Lung (tissue), 12 donors: ENCODE results near the gene RSPO4. TPM values are rescaled to one million over a fixed set of nuclear protein-coding genes. Genes with fewer than 3 reads are reported as not detected.

Source experiments
- ATAC-seq: fragments of 200-7000 bp; cut with Tn5 transposase; one replicate; pipeline ENCODE4 v1.9.1; 2020; ENCODE audit warnings: moderate number of reproducible peaks; ENCODE audit not compliant: insufficient read depth, low FRiP score
- DNase-seq, 3 donors: peaks; one replicate each; pipeline ENCODE4 v3.0.0-alpha.2; 2013 to 2017
- H3K27ac ChIP-seq, 2 donors: one replicate each; pipeline ENCODE4 v1.5.1; 2013; ENCODE audit warnings: mild to moderate bottlenecking in 2 of 2, moderate library complexity in 2 of 2, control low read depth in 1 of 2, inconsistent platforms in 1 of 2, low read depth in 1 of 2, low read length in 1 of 2
- H3K27me3 ChIP-seq, 3 donors: one replicate each; pipeline ENCODE4 v1.5.1; 2013; ENCODE audit warnings: low read length in 2 of 3; ENCODE audit not compliant: control insufficient read depth in 3 of 3, insufficient read depth in 3 of 3
- H3K36me3 ChIP-seq, 4 donors: one replicate each; pipeline ENCODE4 v1.5.1; 2013; ENCODE audit warnings: low read length in 4 of 4, mild to moderate bottlenecking in 1 of 4, moderate library complexity in 1 of 4; ENCODE audit not compliant: control insufficient read depth in 4 of 4, insufficient read depth in 4 of 4
- H3K4me1 ChIP-seq, 5 donors: one replicate each; pipeline ENCODE4 v1.5.1; 2013; ENCODE audit warnings: low read length in 5 of 5, mild to moderate bottlenecking in 2 of 5, moderate library complexity in 1 of 5; ENCODE audit not compliant: control insufficient read depth in 5 of 5, insufficient read depth in 5 of 5
- H3K4me3 ChIP-seq: one replicate; pipeline ENCODE4 v1.5.1; 2013; ENCODE audit warnings: mild to moderate bottlenecking, control low read depth, moderate library complexity
- H3K9ac ChIP-seq, 2 donors: one replicate each; pipeline ENCODE4 v1.5.1; 2013; ENCODE audit warnings: low read length in 2 of 2, control low read depth in 1 of 2; ENCODE audit not compliant: insufficient read depth in 1 of 2
- H3K9me3 ChIP-seq, 4 donors: one replicate each; pipeline ENCODE4 v1.5.1; 2013; ENCODE audit warnings: low read length in 3 of 4, mild to moderate bottlenecking in 1 of 4, moderate library complexity in 1 of 4; ENCODE audit not compliant: control insufficient read depth in 4 of 4, insufficient read depth in 3 of 4
- WGBS, 2 donors: extraction: QIAGEN DNeasy Blood & Tissue Kit; methylation state at CpG; one replicate each; pipeline ENCODE4 v1.1.7; 2013; 5-methylcytosine and 5-hydroxymethylcytosine counted together
- polyA plus RNA-seq, 2 donors: library from polyadenylated mRNA; stranded (reverse); fragments of 200-250 nt; gene quantifications; one replicate each; pipeline ENCODE4 v1.2.1, GENCODE V29; 2013
- total RNA-seq, 2 donors: library from RNA; depleted of rRNA in 1 of 2; stranded (reverse); fragments of >200 nt in 1 of 2; gene quantifications; one replicate each; pipeline ENCODE4 v1.2.1, GENCODE V29; 2014 to 2021
- TF ChIP-seq, protein P1 (sequence below): IDR thresholded peaks from 2 replicates; pipeline ENCODE4 v1.5.1; 2012; ENCODE audit warnings: mild to moderate bottlenecking; ENCODE audit errors: control extremely low read depth, extremely low read depth
- donor health status: control.
- donor health status: control.
- donor health status: Bipolar disorder and iron deficiency.
- donor health status: healthy.
- donor health status: DM: yes; HTN: yes; CAD: no.

RSPO4 gene
- total and polyA plus RNA-seq, 4 donors = 1.00 to 7.4 (median 2.5) TPM

DNA sequence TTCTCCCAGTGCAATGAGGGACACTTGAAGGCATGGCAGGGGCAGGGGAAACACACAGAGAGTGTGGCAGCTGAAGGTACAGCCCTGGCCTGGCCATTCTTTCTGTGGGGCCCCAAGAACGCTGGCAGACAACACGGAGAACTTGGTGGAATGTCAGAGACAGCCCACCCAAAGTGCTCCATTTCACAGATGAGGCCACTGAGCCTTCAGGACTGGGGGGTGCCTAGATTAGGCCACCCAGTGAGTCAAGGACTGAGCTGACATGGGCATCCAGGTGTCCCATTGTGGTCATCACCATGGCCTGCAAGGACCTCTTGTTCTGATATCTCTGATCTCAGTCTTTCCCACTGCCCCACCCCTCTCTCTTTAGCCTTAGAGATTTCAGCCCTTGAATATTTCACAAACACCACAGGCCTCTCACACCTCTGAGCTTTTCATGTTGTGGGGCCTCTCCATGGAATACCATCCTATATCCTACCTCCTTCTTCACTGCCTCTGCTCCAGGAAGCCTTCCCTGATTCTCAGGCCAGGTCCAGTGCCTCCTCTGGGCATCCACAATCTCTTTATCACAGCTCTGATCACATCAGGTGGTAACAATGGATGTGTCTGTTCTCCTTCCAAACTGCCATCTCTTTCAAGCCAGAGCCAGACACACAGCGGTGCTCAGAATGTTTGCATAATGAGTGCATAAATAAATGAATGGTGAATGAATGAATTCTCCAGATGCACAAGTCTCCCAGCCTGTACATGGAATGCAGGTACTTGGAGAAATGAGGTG is 2.0 kb upstream of the RSPO4 start:
- H3K9ac ChIP-seq = no peak overlapping the region
- ATAC-seq (no peak), DNase-seq (no peak)
- H3K4me3 ChIP-seq = no peak overlapping the region
- peaks cover 7 to 16% (median 11%) of the 10 kb centered on the region in 3 donors for H3K27me3 ChIP-seq
- no peak overlapping the region for H3K27ac ChIP-seq
- WGBS, 2 donors = 73 to 96% methylated on average over 3 of the region's 3 CpGs
- no peaks in the 10 kb centered on the region for H3K36me3 ChIP-seq
- peaks cover 0 to 5% (median 0%) of the 10 kb centered on the region in 4 donors for H3K9me3 ChIP-seq
- TF ChIP-seq, protein P1, sequence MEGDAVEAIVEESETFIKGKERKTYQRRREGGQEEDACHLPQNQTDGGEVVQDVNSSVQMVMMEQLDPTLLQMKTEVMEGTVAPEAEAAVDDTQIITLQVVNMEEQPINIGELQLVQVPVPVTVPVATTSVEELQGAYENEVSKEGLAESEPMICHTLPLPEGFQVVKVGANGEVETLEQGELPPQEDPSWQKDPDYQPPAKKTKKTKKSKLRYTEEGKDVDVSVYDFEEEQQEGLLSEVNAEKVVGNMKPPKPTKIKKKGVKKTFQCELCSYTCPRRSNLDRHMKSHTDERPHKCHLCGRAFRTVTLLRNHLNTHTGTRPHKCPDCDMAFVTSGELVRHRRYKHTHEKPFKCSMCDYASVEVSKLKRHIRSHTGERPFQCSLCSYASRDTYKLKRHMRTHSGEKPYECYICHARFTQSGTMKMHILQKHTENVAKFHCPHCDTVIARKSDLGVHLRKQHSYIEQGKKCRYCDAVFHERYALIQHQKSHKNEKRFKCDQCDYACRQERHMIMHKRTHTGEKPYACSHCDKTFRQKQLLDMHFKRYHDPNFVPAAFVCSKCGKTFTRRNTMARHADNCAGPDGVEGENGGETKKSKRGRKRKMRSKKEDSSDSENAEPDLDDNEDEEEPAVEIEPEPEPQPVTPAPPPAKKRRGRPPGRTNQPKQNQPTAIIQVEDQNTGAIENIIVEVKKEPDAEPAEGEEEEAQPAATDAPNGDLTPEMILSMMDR = no peak
- peaks cover 0 to 6% (median 0%) of the 10 kb centered on the region in 5 donors for H3K4me1 ChIP-seq

DNA sequence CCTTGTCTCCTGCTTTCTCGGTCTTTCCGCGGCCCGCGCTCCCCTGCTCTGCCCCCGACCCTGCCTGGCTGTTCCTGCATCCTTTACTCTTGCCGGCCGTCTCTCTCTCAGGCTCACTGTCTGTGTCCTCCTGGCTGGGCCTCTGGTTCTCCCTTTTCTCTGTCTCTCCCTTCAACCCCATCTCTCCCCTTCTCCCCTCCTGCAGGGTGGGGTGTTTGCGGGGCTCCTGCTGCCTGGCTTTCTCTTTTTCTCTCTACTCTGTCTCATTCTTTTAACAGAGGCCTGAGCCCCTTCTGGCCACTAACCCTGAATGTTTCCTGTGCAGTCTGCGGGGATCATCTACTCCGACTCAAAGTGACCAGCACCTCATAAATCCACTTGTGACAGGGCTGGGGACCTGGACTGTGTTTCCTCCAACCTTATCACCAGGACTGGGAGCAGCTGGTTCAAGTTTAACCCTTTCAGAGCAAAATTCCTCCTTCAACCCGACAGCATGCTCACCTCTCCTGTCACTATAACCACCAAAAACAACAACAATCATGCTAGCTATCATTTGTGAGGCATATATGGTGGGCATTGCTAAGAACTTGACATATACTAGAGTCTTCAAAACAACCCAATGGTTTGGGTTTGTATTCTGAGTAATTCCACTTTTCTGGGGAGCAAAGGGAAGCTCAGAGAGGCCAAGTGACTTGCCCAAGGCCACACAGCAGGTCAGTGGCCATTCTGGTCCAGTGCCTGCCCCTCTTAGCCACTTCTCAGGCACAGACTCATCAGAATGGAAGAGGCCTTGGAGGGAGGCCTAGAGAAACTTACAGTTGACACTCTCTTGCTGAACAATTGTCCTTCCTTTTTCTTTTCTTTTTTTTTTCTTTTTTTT is 811 bp upstream of the RSPO4 start:
- Histone ChIP-seq H3K36me3 (no peaks in the 10 kb centered on the region), H3K4me3 (no peak overlapping the region), H3K27me3 (peaks cover 7 to 16% (median 11%) of the 10 kb centered on the region in 3 donors), H3K9me3 (peaks cover 0 to 5% (median 0%) of the 10 kb centered on the region in 4 donors), H3K4me1 (peaks cover 0 to 16% (median 5%) of the 10 kb centered on the region in 5 donors), H3K27ac (no peak overlapping the region), H3K9ac (no peak overlapping the region)
- ATAC-seq (no peak), DNase-seq (peak in 1 of 3 donors; percentile 6)
- 18% methylated on average over 12 of the region's 12 CpGs for WGBS, 2 donors
- TF ChIP-seq, protein P1 = no peak

DNA sequence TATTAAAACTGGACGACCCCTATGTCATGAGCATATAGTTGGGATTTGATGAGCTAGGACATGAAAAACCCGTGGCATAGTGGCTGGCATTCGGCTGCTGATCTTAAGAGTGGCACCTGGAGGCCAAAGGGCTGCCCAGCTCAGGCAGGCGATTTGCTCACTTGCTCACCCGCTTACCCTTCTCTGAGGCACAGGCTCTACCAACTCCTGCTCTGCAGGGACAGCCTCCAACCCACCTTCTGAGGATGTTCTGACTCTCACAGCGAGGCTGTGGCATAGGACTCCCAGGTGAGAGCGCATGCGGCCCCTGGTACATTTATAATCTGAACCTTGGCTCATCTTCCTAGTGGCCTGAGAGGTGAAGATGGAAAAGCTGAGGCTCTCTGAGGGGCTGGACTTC is 995 bp downstream of the RSPO4 start:
- WGBS, 2 donors = 85 to 93% methylated on average over 8 of the region's 8 CpGs
- DNase-seq (no peak), ATAC-seq (no peak)
- H3K4me3 ChIP-seq = no peak overlapping the region
- H3K9me3 ChIP-seq = peaks cover 0 to 5% (median 0%) of the 10 kb centered on the region in 4 donors
- TF ChIP-seq, protein P1 = no peak
- H3K36me3 ChIP-seq = no peaks in the 10 kb centered on the region
- peaks cover 0 to 17% (median 5%) of the 10 kb centered on the region in 5 donors for H3K4me1 ChIP-seq
- H3K9ac ChIP-seq = no peak overlapping the region
- H3K27me3 ChIP-seq = peaks cover 7 to 16% (median 11%) of the 10 kb centered on the region in 3 donors
- no peak overlapping the region for H3K27ac ChIP-seq
